Skeletal muscle tissue (tissue), 4 donors: Measurements from ENCODE around the gene STOX1. TPM values are rescaled to one million over a fixed set of nuclear protein-coding genes. Genes with fewer than 3 reads are reported as not detected.

Source experiments
- H3K27ac ChIP-seq: one replicate; pipeline ENCODE4 v1.7.0; 2013; ENCODE audit warnings: mild to moderate bottlenecking, low read depth, low read length, inconsistent platforms
- H3K27me3 ChIP-seq, 3 donors: one replicate each; pipeline ENCODE4 v1.7.0; 2013; ENCODE audit warnings: low read length in 3 of 3; ENCODE audit not compliant: control insufficient read depth in 3 of 3, insufficient read depth in 3 of 3
- H3K36me3 ChIP-seq, 3 donors: one replicate each; pipeline ENCODE4 v1.7.0; 2013; ENCODE audit warnings: low read length in 3 of 3; ENCODE audit not compliant: control insufficient read depth in 3 of 3, insufficient read depth in 3 of 3
- H3K4me1 ChIP-seq, 3 donors: one replicate each; pipeline ENCODE4 v1.7.0; 2013; ENCODE audit warnings: low read length in 3 of 3, mild to moderate bottlenecking in 3 of 3; ENCODE audit not compliant: control insufficient read depth in 3 of 3, insufficient read depth in 3 of 3
- H3K4me3 ChIP-seq, 3 donors: one replicate each; pipeline ENCODE4 v1.7.0; 2013; ENCODE audit warnings: low read length in 3 of 3
- H3K9ac ChIP-seq, 3 donors: one replicate each; pipeline ENCODE4 v1.7.0; 2013; ENCODE audit warnings: low read length in 3 of 3, mild to moderate bottlenecking in 3 of 3, moderate library complexity in 2 of 3, low read depth in 1 of 3
- H3K9me3 ChIP-seq, 3 donors: one replicate each; pipeline ENCODE4 v1.7.0; 2013; ENCODE audit warnings: low read length in 3 of 3; ENCODE audit not compliant: control insufficient read depth in 3 of 3
- total RNA-seq: library from RNA; depleted of rRNA; stranded (reverse); fragments of >200 nt; gene quantifications from one replicate; pipeline ENCODE4 v1.2.3, GENCODE V29; 2014
- donor health status: Osteomylitis.

Gene STOX1
- total RNA-seq, 1 donor from 2014 or later: 3.7 TPM

- Histone ChIP-seq H3K9me3 (no peaks in the 10 kb centered on the region), H3K36me3 (no peaks in the 10 kb centered on the region), H3K27ac (no peak overlapping the region), H3K27me3 (no peaks in the 10 kb centered on the region), H3K9ac (no peak overlapping the region), H3K4me3 (no peak overlapping the region), H3K4me1 (peaks cover 0 to 4% (median 3%) of the 10 kb centered on the region in 3 donors)
Observed at GRCh38 chr10:68876246-68877138, 49.2 kb downstream of the STOX1 start.

GRCh38 chr10:68877482-68878110, 50.3 kb downstream of the STOX1 start:
- H3K27ac ChIP-seq: no peak overlapping the region
- H3K36me3 ChIP-seq: no peaks in the 10 kb centered on the region
- H3K9me3 ChIP-seq: no peaks in the 10 kb centered on the region
- no peak overlapping the region for H3K4me3 ChIP-seq
- H3K9ac ChIP-seq: no peak overlapping the region
- no peaks in the 10 kb centered on the region for H3K27me3 ChIP-seq
- no peaks in the 10 kb centered on the region for H3K4me1 ChIP-seq

- H3K27ac ChIP-seq: no peak overlapping the region
- no peaks in the 10 kb centered on the region for H3K36me3 ChIP-seq
- no peaks in the 10 kb centered on the region for H3K27me3 ChIP-seq
- H3K9ac ChIP-seq: no peak overlapping the region
- H3K4me3 ChIP-seq: no peak overlapping the region
- no peaks in the 10 kb centered on the region for H3K4me1 ChIP-seq
- no peaks in the 10 kb centered on the region for H3K9me3 ChIP-seq
Observed at GRCh38 chr10:68878496-68878895, 51.2 kb downstream of the STOX1 start.

- Histone ChIP-seq H3K9me3 (no peaks in the 10 kb centered on the region), H3K4me3 (no peak overlapping the region), H3K4me1 (no peaks in the 10 kb centered on the region), H3K36me3 (no peaks in the 10 kb centered on the region), H3K27me3 (no peaks in the 10 kb centered on the region), H3K9ac (no peak overlapping the region), H3K27ac (no peak overlapping the region)
Observed at GRCh38 chr10:68879628-68880027, 52.3 kb downstream of the STOX1 start.

- Histone ChIP-seq H3K9ac (no peak overlapping the region), H3K36me3 (no peaks in the 10 kb centered on the region), H3K9me3 (no peaks in the 10 kb centered on the region), H3K4me3 (no peak overlapping the region), H3K27me3 (no peaks in the 10 kb centered on the region), H3K27ac (no peak overlapping the region), H3K4me1 (no peaks in the 10 kb centered on the region)
Observed at GRCh38 chr10:68880181-68880580, 52.9 kb downstream of the STOX1 start.

- Histone ChIP-seq H3K9ac (no peak overlapping the region), H3K27me3 (no peaks in the 10 kb centered on the region), H3K36me3 (no peaks in the 10 kb centered on the region), H3K4me1 (peaks cover under 1 to 4% (median 1%) of the 10 kb centered on the region in 3 donors), H3K4me3 (no peak overlapping the region), H3K9me3 (no peaks in the 10 kb centered on the region), H3K27ac (no peak overlapping the region)
Observed at GRCh38 chr10:68895041-68895440, 67.7 kb downstream of the STOX1 start.

GRCh38 chr10:68897336-68897741, 70.0 kb downstream of the STOX1 start:
- peaks cover 13 to 19% (median 14%) of the 10 kb centered on the region in 3 donors for H3K4me1 ChIP-seq
- no peaks in the 10 kb centered on the region for H3K9me3 ChIP-seq
- H3K4me3 ChIP-seq: peak overlapping the region in 1 of 3 donors; percentile 9
- H3K27me3 ChIP-seq: no peaks in the 10 kb centered on the region
- H3K27ac ChIP-seq: no peak overlapping the region
- H3K9ac ChIP-seq: no peak overlapping the region
- no peaks in the 10 kb centered on the region for H3K36me3 ChIP-seq

GRCh38 chr10:68899186-68899745, 71.9 kb downstream of the STOX1 start:
- Histone ChIP-seq H3K36me3 (no peaks in the 10 kb centered on the region), H3K27ac (no peak overlapping the region), H3K9me3 (no peaks in the 10 kb centered on the region), H3K4me3 (no peak overlapping the region), H3K4me1 (peaks cover 16 to 25% (median 18%) of the 10 kb centered on the region in 3 donors), H3K9ac (no peak overlapping the region), H3K27me3 (no peaks in the 10 kb centered on the region)

- no peaks in the 10 kb centered on the region for H3K36me3 ChIP-seq
- H3K4me1 ChIP-seq: peaks cover 16 to 25% (median 18%) of the 10 kb centered on the region in 3 donors
- H3K27me3 ChIP-seq: no peaks in the 10 kb centered on the region
- H3K27ac ChIP-seq: peak overlapping the region; percentile 99
- peak overlapping the region; percentile 76 to 92 (median 89) for H3K4me3 ChIP-seq
- no peaks in the 10 kb centered on the region for H3K9me3 ChIP-seq
- peak overlapping the region; percentile 86 to 96 (median 90) for H3K9ac ChIP-seq
Observed at GRCh38 chr10:68900427-68901104, 73.2 kb downstream of the STOX1 start.
